Measurements from ENCODE around the gene DNAJC30.

DNA sequence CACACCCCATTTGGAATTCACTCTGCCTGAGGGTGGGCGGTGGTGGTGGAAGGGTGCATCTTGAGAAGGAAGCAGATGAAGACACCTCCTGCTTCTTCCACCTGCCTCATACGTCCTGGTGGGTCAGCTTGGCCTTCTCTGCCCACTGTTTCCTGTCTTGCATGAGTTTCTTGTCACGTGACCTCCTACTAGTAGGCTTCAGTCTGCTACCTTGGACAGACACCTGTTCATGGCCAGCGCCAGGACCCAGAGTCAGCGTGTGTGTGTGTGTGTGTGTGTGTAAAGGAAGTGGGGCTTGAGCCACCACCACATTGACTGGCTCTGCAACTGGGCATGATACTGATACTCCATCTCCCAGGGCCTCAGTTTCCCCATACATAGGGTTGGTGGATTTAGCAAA lies 32.7 kb downstream of the DNAJC30 start:
- TF ChIP-seq, protein P1, sequence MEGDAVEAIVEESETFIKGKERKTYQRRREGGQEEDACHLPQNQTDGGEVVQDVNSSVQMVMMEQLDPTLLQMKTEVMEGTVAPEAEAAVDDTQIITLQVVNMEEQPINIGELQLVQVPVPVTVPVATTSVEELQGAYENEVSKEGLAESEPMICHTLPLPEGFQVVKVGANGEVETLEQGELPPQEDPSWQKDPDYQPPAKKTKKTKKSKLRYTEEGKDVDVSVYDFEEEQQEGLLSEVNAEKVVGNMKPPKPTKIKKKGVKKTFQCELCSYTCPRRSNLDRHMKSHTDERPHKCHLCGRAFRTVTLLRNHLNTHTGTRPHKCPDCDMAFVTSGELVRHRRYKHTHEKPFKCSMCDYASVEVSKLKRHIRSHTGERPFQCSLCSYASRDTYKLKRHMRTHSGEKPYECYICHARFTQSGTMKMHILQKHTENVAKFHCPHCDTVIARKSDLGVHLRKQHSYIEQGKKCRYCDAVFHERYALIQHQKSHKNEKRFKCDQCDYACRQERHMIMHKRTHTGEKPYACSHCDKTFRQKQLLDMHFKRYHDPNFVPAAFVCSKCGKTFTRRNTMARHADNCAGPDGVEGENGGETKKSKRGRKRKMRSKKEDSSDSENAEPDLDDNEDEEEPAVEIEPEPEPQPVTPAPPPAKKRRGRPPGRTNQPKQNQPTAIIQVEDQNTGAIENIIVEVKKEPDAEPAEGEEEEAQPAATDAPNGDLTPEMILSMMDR (conservative IDR thresholded peaks at IDR 0.05; ENCODE audit: low read length) = no peak
- TF ChIP-seq EZH2phosphoT487 (IDR thresholded peaks at IDR 0.05; ENCODE audit: borderline replicate concordance, low read depth, low read length) = no peak
